Upper lobe of right lung (tissue), 1 donor: ENCODE results near the gene DAP3. TPM values are rescaled to one million over a fixed set of nuclear protein-coding genes. Genes with fewer than 3 reads are reported as not detected.
"Not testable (repeated sequence)": the region's sequence is repeated elsewhere in the genome, so short reads cannot be mapped to it uniquely, and the experiment has no call there.

Experiments
- ATAC-seq: fragments of 200-7000 bp; cut with Tn5 transposase; one replicate; pipeline ENCODE4 v1.9.1; 2020; ENCODE audit warnings: mild to moderate bottlenecking, moderate library complexity
- DNase-seq: peaks from one replicate; pipeline ENCODE4 v3.0.0-alpha.2; 2020
- H3K27ac ChIP-seq: fragments of 200-600 bp; one replicate; pipeline ENCODE4 v1.8.0; 2022
- H3K27me3 ChIP-seq: fragments of 200-600 bp; one replicate; pipeline ENCODE4 v1.8.0; 2022; ENCODE audit warnings: mild to moderate bottlenecking
- H3K36me3 ChIP-seq: fragments of 200-600 bp; one replicate; pipeline ENCODE4 v1.8.0; 2022
- H3K4me1 ChIP-seq: fragments of 200-600 bp; one replicate; pipeline ENCODE4 v1.8.0; 2022
- H3K4me3 ChIP-seq: fragments of 200-600 bp; one replicate; pipeline ENCODE4 v1.8.0; 2022; ENCODE audit warnings: mild to moderate bottlenecking
- H3K9me3 ChIP-seq: fragments of 200-600 bp; one replicate; pipeline ENCODE4 v1.8.0; 2022
- intact Hi-C: fragments of 100-400 bp; cut with DNase I; formaldehyde crosslinking; loops from one replicate; pipeline ENCODE4 v1.11.0; 2022
- total RNA-seq: library from RNA; stranded (reverse); fragmentation: NEBNext Ultra II Directional; extraction: Animal tissue kit (Norgen Biotek cat#: 25700); gene quantifications from one replicate; pipeline ENCODE4 v1.2.1, GENCODE V29; 2021
- TF ChIP-seq, protein P1 (sequence below): fragments of 200-600 bp; IDR thresholded peaks from one replicate; pipeline ENCODE4 v1.8.0; 2022; ENCODE audit warnings: antibody characterized with exemption
- donor health status: DM: no; HTN: yes; CAD: no; lungs with severe emphysema.

DAP3 gene
- total RNA-seq, 1 donor from 2014 or later, result 79.6 TPM

DNA sequence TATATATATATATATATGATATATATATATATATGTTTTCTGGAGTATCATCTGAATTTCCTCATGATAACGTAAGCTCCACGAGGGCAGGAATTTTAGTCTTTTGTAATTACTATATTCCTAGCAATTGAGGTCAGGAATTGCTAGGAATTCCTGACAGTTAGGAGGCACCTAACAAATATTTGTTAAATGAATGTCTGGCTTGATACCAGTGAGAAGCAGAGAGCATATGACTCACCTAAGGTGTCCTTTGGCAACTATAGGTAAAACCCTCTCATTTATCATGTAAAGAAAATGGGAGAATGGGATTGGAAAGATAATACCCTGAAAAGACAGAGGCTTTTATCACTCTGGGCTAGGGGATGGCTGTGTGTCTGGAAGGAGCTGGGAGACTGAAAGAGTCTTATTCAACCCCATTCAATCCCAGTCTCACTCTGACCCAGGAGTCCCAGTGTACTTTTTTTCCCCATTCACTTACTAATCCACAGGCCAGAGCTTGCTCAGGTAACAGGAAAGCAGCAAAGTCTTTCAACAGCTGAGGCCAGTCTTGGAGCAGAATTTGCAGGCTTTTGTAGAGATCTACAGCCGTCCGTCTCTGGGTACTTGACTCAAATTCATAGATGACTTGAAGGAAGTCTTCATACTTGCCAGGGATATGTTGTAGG is 71.2 kb downstream of the DAP3 start:
- intact Hi-C loops, result no loop called here

DNA sequence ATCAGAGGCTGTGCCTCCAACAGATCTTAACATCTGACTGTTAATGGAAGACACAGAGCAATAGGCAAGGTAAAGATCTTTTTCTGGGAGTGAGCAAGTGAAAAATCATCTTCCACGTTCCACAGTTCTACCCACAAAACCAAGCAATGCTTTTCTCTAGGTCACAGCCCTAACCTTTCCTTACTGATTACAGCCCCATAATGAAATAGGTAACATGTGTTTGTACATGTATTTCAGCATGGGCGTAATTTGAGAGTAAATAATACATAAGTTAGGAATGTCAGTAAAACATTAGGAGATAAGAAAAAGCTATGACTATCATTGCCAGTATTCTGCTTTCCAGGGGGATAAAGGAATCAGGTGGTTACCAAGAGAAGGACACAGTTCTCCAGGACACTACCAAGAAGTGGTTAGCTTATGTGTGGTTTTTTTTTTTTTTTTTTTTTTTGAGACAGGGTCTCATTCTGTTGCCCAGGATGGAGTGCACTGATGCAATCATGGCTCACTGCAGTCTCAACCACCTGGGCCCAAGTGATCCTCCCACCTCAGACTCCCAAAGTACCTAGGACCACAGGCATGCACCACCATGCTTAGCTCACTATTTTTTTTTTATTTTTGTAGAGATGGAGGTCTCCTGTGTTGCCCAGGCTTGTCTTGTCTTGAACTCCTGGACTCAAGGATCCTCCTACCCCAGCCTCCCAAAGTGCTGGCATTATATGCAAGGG is 72.0 kb downstream of the DAP3 start:
- Histone ChIP-seq H3K4me1 (no peaks in the 10 kb centered on the region), H3K4me3 (no peak overlapping the region), H3K27ac (no peak overlapping the region), H3K27me3 (no peaks in the 10 kb centered on the region), H3K9me3 (no peaks in the 10 kb centered on the region), H3K36me3 (peaks cover 86% of the 10 kb centered on the region)
- intact Hi-C loops, result no loop called here
- TF ChIP-seq, protein P1, sequence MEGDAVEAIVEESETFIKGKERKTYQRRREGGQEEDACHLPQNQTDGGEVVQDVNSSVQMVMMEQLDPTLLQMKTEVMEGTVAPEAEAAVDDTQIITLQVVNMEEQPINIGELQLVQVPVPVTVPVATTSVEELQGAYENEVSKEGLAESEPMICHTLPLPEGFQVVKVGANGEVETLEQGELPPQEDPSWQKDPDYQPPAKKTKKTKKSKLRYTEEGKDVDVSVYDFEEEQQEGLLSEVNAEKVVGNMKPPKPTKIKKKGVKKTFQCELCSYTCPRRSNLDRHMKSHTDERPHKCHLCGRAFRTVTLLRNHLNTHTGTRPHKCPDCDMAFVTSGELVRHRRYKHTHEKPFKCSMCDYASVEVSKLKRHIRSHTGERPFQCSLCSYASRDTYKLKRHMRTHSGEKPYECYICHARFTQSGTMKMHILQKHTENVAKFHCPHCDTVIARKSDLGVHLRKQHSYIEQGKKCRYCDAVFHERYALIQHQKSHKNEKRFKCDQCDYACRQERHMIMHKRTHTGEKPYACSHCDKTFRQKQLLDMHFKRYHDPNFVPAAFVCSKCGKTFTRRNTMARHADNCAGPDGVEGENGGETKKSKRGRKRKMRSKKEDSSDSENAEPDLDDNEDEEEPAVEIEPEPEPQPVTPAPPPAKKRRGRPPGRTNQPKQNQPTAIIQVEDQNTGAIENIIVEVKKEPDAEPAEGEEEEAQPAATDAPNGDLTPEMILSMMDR, result no peak
- DNase-seq, result no peak
- no peak for ATAC-seq

More for the DNA sequence above, 71.2 kb downstream of the DAP3 start:
- ATAC-seq, result no peak
- H3K27ac ChIP-seq, result no peak overlapping the region
- DNase-seq, result no peak
- H3K4me1 ChIP-seq, result no peaks in the 10 kb centered on the region
- H3K27me3 ChIP-seq, result no peaks in the 10 kb centered on the region
- H3K4me3 ChIP-seq, result no peak overlapping the region
- TF ChIP-seq, protein P1, result no peak
- H3K9me3 ChIP-seq, result no peaks in the 10 kb centered on the region
- H3K36me3 ChIP-seq, result peaks cover 86% of the 10 kb centered on the region

DNA sequence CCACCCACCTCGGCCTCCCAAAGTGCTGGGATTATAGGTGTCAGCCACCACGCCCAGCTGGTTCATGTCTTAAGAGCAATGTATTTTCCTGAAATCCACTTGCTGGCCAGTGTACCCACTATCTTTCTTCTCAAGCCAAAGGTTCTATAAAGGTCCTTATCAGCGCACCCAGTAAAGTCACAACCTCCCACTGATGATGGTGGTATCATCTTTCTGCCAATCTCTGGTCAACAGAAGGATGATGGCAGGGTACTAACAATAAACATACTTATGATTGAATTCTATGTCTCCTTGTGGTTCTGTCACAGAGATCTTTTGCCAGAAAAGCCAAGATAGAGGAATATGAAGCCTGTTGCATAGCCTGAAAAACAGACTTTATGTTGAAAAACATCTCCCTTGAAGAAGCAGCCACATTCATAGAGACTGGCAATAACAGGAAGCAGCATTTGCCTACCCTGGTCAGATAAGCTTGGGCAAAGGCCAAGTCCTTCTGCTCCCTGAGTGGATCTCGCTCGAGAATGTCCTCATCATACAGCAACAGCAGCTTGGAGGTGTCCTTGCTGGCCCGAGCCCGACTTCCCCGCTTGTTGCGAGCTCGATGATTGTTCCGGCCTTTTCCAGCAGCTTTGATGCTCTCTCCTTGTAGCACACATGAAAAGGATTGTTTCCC is 73.0 kb downstream of the DAP3 start:
- Histone ChIP-seq H3K36me3 (peaks cover 86% of the 10 kb centered on the region), H3K4me1 (no peaks in the 10 kb centered on the region), H3K27me3 (no peaks in the 10 kb centered on the region), H3K4me3 (no peak overlapping the region), H3K9me3 (no peaks in the 10 kb centered on the region), H3K27ac (no peak overlapping the region)
- ATAC-seq (no peak), DNase-seq (peak; percentile 26)
- intact Hi-C loops, result no loop called here
- TF ChIP-seq, protein P1, result no peak

- peak; percentile 48 for DNase-seq
- H3K36me3 ChIP-seq, result peaks cover 87% of the 10 kb centered on the region
- H3K4me3 ChIP-seq, H3K9me3 ChIP-seq, H3K27me3 ChIP-seq, intact Hi-C loops, H3K4me1 ChIP-seq, H3K27ac ChIP-seq: not testable (repeated sequence)
- peak; percentile 85 for ATAC-seq
Observed at GRCh38 chr1:155763090-155763815, 74.4 kb downstream of the DAP3 start.

DNA sequence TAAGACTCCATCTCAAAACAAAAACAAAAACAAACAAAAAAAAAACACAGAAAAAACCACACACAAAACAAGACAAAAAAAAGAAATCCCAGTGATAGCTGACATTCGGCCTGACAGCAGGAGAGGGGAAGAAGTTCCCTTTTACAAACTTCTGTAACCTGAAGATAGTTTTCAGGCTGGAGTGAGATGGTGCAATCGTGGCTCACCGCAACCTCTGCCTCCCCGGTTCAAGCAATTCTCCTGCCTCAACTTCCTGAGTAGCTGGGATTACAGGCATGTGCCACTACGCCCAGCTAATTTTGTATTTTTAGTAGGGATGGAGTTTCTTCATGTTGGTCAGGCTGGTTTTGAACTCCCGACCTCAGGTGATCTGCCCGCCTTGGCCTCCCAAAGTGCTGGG is 75.1 kb downstream of the DAP3 start:
- peak; percentile 55 for DNase-seq
- H3K4me1 ChIP-seq, H3K4me3 ChIP-seq, intact Hi-C loops, ATAC-seq, H3K9me3 ChIP-seq, H3K27me3 ChIP-seq, H3K27ac ChIP-seq: not testable (repeated sequence)
- H3K36me3 ChIP-seq, result peaks cover 88% of the 10 kb centered on the region

DNA sequence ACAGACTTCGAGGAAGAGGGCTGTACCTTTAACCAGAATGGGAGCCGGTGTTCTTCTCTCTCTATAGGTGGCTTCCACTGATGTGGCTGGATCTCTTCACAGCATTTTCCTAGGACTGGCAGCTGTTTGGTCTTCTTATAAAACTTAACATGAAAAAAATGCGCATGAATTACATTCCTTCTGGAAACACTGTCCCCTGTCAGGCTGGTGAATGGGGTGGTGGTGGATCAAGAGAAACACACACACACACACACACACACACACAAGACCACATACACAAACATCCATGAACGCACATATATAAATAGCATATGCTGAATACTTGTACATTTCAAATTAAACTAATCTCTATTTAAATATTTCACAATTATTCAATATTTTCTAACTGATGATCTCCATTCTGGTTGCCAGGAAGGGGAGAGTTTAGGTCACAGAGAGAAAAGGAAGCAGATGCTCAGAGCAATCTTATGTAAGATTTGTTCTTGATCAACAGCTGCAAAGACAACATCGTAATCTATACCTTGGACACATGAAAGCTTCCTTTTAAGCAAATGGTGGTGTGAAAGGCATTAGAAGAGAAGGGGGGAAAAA is 78.6 kb downstream of the DAP3 start:
- H3K4me3 ChIP-seq, H3K9me3 ChIP-seq, ATAC-seq, H3K27me3 ChIP-seq, intact Hi-C loops, H3K27ac ChIP-seq, H3K4me1 ChIP-seq, DNase-seq: not testable (repeated sequence)
- H3K36me3 ChIP-seq, result peaks cover 90% of the 10 kb centered on the region
